ENCODE data around the gene TAPT1.

The TAPT1 gene

DNA sequence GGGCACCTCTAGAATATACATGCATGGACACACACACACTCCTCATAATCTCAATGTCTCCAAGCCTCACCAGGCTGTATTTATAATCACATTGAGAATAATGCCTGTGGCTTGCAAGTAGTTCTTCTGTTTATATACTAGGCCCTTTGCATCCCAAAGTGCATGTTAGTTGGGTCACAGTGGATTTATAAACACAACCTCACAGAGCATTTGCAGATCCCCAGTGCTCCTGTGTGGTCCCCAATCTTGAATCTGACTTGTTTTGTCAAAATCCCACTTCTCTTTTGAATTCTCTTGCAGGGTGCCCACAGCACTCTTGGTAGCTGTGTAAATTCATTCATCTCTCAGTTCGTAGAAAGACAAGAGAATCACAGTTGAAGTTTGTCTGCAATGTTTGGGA is 92.9 kb downstream of the TAPT1 start:
- Mint-ChIP-seq H3K36me3 (ENCODE audit: low read depth) (no peaks in the 10 kb centered on the region), H3K27ac (no peak overlapping the region), H3K4me3 (no peak overlapping the region), H3K27me3 (ENCODE audit: low read depth) (peaks cover 3% of the 10 kb centered on the region), H3K4me1 (peaks cover 35% of the 10 kb centered on the region), H3K9me3 (peaks cover 6% of the 10 kb centered on the region)
- TF ChIP-seq, protein P1, sequence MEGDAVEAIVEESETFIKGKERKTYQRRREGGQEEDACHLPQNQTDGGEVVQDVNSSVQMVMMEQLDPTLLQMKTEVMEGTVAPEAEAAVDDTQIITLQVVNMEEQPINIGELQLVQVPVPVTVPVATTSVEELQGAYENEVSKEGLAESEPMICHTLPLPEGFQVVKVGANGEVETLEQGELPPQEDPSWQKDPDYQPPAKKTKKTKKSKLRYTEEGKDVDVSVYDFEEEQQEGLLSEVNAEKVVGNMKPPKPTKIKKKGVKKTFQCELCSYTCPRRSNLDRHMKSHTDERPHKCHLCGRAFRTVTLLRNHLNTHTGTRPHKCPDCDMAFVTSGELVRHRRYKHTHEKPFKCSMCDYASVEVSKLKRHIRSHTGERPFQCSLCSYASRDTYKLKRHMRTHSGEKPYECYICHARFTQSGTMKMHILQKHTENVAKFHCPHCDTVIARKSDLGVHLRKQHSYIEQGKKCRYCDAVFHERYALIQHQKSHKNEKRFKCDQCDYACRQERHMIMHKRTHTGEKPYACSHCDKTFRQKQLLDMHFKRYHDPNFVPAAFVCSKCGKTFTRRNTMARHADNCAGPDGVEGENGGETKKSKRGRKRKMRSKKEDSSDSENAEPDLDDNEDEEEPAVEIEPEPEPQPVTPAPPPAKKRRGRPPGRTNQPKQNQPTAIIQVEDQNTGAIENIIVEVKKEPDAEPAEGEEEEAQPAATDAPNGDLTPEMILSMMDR (IDR thresholded peaks at IDR 0.05; ENCODE audit: unreplicated experiment in 3 of 3) = no peak

DNA sequence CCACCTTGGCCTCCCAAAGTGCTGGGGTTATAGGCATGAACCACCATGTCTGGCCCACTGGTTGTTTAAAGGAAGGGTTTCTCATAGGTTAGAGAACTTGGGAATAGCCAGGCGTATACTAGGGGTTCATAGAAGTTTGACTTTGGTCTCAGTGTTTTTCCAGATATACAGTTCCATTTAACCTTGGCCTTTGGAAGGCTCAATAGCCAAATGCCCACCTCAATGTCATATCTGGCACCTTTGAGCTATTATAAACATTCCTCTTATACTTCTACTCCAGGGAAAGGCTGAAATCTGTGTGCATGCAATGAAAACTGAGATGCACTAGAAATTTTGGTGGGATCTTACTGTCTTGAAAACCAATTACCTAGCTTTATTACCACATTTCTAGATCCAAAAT is 95.0 kb downstream of the TAPT1 start:
- peaks cover 22% of the 10 kb centered on the region for H3K4me1 Mint-ChIP-seq
- TF ChIP-seq, protein P1 (IDR thresholded peaks at IDR 0.05; ENCODE audit: unreplicated experiment in 3 of 3) = no peak
- no peaks in the 10 kb centered on the region for H3K36me3 Mint-ChIP-seq (ENCODE audit: low read depth)
- peaks cover 6% of the 10 kb centered on the region for H3K9me3 Mint-ChIP-seq
- no peak overlapping the region for H3K4me3 Mint-ChIP-seq
- no peaks in the 10 kb centered on the region for H3K27me3 Mint-ChIP-seq (ENCODE audit: low read depth)
- H3K27ac Mint-ChIP-seq = no peak overlapping the region

DNA sequence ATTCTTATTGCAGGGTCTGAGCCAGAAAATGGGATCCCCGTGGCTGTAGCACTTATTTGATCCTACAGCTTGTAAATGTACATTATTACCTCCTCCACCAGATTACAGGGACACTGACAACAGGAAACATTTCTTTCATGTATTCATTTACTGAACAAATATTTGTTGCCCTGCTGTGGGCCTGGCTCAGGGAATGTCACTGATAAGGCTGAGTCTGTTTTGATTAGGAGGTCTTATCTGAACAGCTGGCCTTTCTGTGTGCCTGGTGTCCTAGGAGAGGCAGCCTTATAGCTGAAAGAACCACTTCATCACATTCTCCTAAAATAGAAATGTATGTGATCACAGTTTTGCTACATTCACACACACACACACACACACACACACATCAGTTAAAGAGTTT is 96.9 kb downstream of the TAPT1 start:
- no peaks in the 10 kb centered on the region for H3K36me3 Mint-ChIP-seq (ENCODE audit: low read depth)
- TF ChIP-seq, protein P1 (IDR thresholded peaks at IDR 0.05; ENCODE audit: unreplicated experiment in 3 of 3) = no peak
- no peak overlapping the region for H3K4me3 Mint-ChIP-seq
- H3K27ac Mint-ChIP-seq = no peak overlapping the region
- H3K4me1 Mint-ChIP-seq = peaks cover 26% of the 10 kb centered on the region
- H3K9me3 Mint-ChIP-seq = peaks cover 1% of the 10 kb centered on the region
- H3K27me3 Mint-ChIP-seq (ENCODE audit: low read depth) = peaks cover 9% of the 10 kb centered on the region

DNA sequence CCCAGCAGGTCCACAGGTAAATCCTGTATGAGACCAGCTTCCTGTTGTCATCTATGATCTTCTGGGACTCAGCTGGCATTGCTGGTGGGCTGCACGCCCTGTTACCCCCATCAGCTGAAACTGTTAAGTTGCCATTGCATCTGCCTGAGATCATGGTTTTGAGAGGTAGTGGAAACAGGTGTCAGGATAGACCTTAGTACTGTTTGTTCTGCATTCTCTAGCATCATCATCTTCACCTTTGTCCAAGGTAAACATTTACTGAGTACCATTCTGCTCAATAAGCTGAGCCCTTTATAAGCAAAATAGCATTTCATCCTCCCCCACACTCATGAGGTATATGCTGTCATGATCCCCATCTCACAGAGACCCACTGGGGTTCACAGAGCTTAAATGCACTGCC is 99.6 kb downstream of the TAPT1 start:
- H3K27ac Mint-ChIP-seq = no peak overlapping the region

DNA sequence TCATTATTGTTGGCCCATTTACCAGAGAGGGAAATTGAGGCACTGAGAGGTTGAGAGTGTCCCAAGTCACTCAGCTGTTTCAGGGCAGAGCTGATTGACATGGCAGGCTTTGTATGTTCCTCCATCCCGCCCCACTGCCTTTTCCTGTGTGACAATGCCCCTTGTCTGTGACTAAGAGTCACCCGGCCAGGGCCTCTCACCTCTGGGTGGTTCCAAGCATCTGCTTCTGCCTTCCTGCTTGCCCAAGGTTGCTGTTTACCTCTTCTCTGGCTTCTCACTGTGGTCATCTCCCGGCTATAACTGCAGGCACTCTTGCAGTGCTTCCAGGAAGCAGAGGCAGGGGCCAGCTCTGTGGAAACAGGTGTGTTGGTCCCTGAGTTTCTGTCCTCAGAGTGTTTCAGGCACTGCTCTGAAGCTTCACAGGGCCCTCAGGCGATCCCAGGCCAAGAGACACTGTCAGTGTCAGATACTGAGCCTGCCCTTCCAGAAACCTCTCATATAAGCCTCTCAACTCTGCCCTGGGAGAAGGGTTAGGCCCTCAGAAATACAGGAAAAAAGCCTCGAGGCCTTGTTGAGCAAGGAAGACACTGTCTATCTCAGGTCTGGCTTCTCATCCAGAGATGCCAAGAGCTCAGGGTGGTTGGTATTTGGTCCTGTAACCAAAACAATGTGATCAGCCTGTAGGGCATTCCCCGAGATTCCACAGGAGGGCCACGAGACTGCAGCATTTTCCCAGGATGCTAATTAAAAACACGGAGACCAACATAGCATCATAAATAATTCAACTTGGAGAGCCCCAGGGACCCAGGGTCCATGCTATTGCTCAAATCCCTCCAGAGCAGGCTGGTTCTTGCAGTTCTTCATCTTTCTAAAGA is 100.5 kb downstream of the TAPT1 start:
- peaks cover 9% of the 10 kb centered on the region for H3K27me3 Mint-ChIP-seq (ENCODE audit: low read depth)
- TF ChIP-seq, protein P1 (IDR thresholded peaks at IDR 0.05; ENCODE audit: unreplicated experiment in 3 of 3) = no peak
- H3K27ac Mint-ChIP-seq = no peak overlapping the region
- H3K4me1 Mint-ChIP-seq = peaks cover 36% of the 10 kb centered on the region
- no peaks in the 10 kb centered on the region for H3K9me3 Mint-ChIP-seq
- H3K4me3 Mint-ChIP-seq = no peak overlapping the region
- no peaks in the 10 kb centered on the region for H3K36me3 Mint-ChIP-seq (ENCODE audit: low read depth)

More for the DNA sequence above, 99.6 kb downstream of the TAPT1 start:
- Mint-ChIP-seq H3K27me3 (ENCODE audit: low read depth) (peaks cover 9% of the 10 kb centered on the region), H3K36me3 (ENCODE audit: low read depth) (no peaks in the 10 kb centered on the region), H3K9me3 (no peaks in the 10 kb centered on the region), H3K4me3 (no peak overlapping the region), H3K4me1 (peaks cover 36% of the 10 kb centered on the region)
- TF ChIP-seq, protein P1 (IDR thresholded peaks at IDR 0.05; ENCODE audit: unreplicated experiment in 3 of 3) = no peak

DNA sequence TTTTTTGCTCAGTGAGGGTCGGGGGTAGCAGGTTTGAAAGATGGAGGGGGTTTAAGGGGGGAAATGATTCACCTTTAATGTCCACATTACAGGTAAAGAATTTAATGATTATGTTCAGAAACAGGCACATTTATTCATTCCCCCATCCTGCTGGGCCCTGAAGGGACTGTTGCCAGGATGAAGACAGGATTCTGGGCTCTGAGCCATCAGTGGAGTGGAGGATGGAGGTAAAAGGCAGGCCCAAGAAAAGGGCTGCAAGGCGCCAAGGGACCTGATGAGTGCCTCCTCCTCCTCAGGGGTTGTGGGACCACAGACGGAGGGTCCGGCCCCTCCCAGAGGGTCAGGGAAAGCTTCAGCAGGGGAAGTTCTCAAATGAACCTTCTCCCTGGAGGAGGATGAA is 102.0 kb downstream of the TAPT1 start:
- H3K4me1 Mint-ChIP-seq = peaks cover 30% of the 10 kb centered on the region

More for the DNA sequence above, 102.0 kb downstream of the TAPT1 start:
- Mint-ChIP-seq H3K9me3 (no peaks in the 10 kb centered on the region), H3K4me3 (no peak overlapping the region), H3K27ac (peak overlapping the region in 1 of 3 experiments; percentile 27), H3K36me3 (ENCODE audit: low read depth) (no peaks in the 10 kb centered on the region), H3K27me3 (ENCODE audit: low read depth) (peaks cover 9% of the 10 kb centered on the region)
- TF ChIP-seq, protein P1 (IDR thresholded peaks at IDR 0.05; ENCODE audit: unreplicated experiment in 3 of 3) = no peak

Measured in nephron (organoid).